ENCODE measurements around the gene CD302. TPM values are rescaled to one million over a fixed set of nuclear protein-coding genes. Genes with fewer than 3 reads are reported as not detected.

The CD302 gene
- total and polyA plus RNA-seq, 4 donors = 65.9 to 118 (median 96.8) TPM

DNA sequence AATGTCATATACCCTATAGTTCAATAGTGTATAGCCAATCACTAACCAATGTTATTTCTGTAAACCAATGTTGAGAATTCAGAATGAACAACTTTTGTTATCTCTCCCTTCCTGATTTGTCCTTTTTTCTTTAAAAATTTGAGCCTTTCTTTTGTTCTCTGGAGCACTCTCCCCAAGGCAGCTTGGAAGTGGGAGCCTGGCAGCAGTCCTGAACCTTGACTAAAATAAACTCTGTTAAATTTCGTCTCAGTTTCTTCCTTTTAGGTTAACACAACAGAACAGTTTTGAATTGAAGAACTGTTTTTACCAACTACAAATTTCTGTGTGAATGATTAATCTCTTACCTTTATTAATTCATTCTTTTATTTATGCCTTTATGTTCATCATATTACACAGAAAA lies 35.9 kb downstream of the CD302 start:
- Histone ChIP-seq H3K9ac (ENCODE audit: low read depth in 1 of 2, low read length in 2 of 2) (no peak overlapping the region), H3K9me3 (ENCODE audit: control insufficient read depth in 4 of 4, low read length in 3 of 4) (no peaks in the 10 kb centered on the region), H3K4me1 (ENCODE audit: control insufficient read depth in 4 of 4, insufficient read depth in 4 of 4, low read length in 3 of 4) (no peaks in the 10 kb centered on the region), H3K27me3 (ENCODE audit: control insufficient read depth in 4 of 4, insufficient read depth in 4 of 4, low read length in 3 of 4) (no peaks in the 10 kb centered on the region), H3K36me3 (ENCODE audit: control insufficient read depth in 4 of 4, insufficient read depth in 3 of 4, low read depth in 1 of 4, low read length in 3 of 4) (peaks cover 4 to 64% (median 33%) of the 10 kb centered on the region in 4 donors), H3K27ac (ENCODE audit: low read depth in 1 of 2, low read length in 2 of 2) (no peak overlapping the region), H3K4me3 (ENCODE audit: low read depth in 1 of 3, low read length in 3 of 3) (no peak overlapping the region)
- TF ChIP-seq FOXA1 (IDR thresholded peaks at IDR 0.05) (no peak), RXRA (IDR thresholded peaks at IDR 0.05) (no peak), EGR1 (IDR thresholded peaks at IDR 0.05; ENCODE audit: low read depth in 2 of 2) (no peak), TAF1 (conservative IDR thresholded peaks at IDR 0.05) (no peak), GABPA (IDR thresholded peaks at IDR 0.05 in 1 of 2, conservative IDR thresholded peaks at IDR 0.05 in 1 of 2) (no peak), FOXA2 (IDR thresholded peaks at IDR 0.05) (no peak), HNF4G (IDR thresholded peaks at IDR 0.05) (no peak), SP1 (IDR thresholded peaks at IDR 0.05) (no peak), RAD21 (IDR thresholded peaks at IDR 0.05) (no peak), JUND (IDR thresholded peaks at IDR 0.05) (no peak), NR2F2 (IDR thresholded peaks at IDR 0.05) (no peak), ZBTB33 (IDR thresholded peaks at IDR 0.05) (no peak)
- TF ChIP-seq, protein P1, sequence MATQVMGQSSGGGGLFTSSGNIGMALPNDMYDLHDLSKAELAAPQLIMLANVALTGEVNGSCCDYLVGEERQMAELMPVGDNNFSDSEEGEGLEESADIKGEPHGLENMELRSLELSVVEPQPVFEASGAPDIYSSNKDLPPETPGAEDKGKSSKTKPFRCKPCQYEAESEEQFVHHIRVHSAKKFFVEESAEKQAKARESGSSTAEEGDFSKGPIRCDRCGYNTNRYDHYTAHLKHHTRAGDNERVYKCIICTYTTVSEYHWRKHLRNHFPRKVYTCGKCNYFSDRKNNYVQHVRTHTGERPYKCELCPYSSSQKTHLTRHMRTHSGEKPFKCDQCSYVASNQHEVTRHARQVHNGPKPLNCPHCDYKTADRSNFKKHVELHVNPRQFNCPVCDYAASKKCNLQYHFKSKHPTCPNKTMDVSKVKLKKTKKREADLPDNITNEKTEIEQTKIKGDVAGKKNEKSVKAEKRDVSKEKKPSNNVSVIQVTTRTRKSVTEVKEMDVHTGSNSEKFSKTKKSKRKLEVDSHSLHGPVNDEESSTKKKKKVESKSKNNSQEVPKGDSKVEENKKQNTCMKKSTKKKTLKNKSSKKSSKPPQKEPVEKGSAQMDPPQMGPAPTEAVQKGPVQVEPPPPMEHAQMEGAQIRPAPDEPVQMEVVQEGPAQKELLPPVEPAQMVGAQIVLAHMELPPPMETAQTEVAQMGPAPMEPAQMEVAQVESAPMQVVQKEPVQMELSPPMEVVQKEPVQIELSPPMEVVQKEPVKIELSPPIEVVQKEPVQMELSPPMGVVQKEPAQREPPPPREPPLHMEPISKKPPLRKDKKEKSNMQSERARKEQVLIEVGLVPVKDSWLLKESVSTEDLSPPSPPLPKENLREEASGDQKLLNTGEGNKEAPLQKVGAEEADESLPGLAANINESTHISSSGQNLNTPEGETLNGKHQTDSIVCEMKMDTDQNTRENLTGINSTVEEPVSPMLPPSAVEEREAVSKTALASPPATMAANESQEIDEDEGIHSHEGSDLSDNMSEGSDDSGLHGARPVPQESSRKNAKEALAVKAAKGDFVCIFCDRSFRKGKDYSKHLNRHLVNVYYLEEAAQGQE (IDR thresholded peaks at IDR 0.05) = no peak
- TF ChIP-seq, protein P2, sequence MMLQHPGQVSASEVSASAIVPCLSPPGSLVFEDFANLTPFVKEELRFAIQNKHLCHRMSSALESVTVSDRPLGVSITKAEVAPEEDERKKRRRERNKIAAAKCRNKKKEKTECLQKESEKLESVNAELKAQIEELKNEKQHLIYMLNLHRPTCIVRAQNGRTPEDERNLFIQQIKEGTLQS (IDR thresholded peaks at IDR 0.05) = no peak
- WGBS = 53% methylated on average over 1 of the region's 1 CpG
- DNase-seq (ENCODE audit: low spot score) = no peak

DNA sequence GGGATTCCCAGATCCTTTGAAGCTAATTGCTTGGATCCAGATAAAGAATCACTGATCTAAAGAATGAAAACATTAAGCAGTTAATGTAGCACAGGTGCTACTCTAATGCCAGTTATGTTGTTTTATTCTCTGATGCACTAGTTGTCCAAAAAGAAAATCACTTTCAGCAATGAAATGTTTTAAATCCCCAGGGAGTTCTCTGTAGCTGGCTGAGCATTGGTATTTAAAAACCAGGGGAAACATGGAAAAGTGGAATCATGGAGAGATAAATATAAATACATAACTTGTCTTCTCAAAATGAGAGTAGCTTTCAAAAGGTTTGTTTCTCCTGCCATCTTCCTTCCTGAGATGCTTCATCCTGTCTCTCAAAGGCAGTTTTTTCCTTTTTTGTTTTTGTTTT lies 37.7 kb downstream of the CD302 start:
- Histone ChIP-seq H3K27ac (ENCODE audit: low read depth in 1 of 2, low read length in 2 of 2) (no peak overlapping the region), H3K9me3 (ENCODE audit: control insufficient read depth in 4 of 4, low read length in 3 of 4) (no peaks in the 10 kb centered on the region), H3K4me3 (ENCODE audit: low read depth in 1 of 3, low read length in 3 of 3) (no peak overlapping the region), H3K9ac (ENCODE audit: low read depth in 1 of 2, low read length in 2 of 2) (no peak overlapping the region), H3K4me1 (ENCODE audit: control insufficient read depth in 4 of 4, insufficient read depth in 4 of 4, low read length in 3 of 4) (no peaks in the 10 kb centered on the region), H3K36me3 (ENCODE audit: control insufficient read depth in 4 of 4, insufficient read depth in 3 of 4, low read depth in 1 of 4, low read length in 3 of 4) (peaks cover 4 to 64% (median 35%) of the 10 kb centered on the region in 4 donors), H3K27me3 (ENCODE audit: control insufficient read depth in 4 of 4, insufficient read depth in 4 of 4, low read length in 3 of 4) (no peaks in the 10 kb centered on the region)
- TF ChIP-seq EGR1 (IDR thresholded peaks at IDR 0.05; ENCODE audit: low read depth in 2 of 2) (no peak), SP1 (IDR thresholded peaks at IDR 0.05) (no peak), YY1 (IDR thresholded peaks at IDR 0.05) (no peak), HNF4A (conservative IDR thresholded peaks at IDR 0.05) (no peak), TAF1 (conservative IDR thresholded peaks at IDR 0.05) (no peak)
- TF ChIP-seq, protein P1 (IDR thresholded peaks at IDR 0.05) = no peak
- DNase-seq (ENCODE audit: low spot score) = no peak

All from liver (tissue), 9 donors.